Peyer's patch (tissue), 4 donors: ENCODE data around the gene L3MBTL4.

Experiments
- CTCF ChIP-seq, 6 experiments: fragments of 450-650 bp in 4 of 6; fragments of 200-600 bp in 2 of 6; sonication (generic) in 1 of 6; IDR thresholded peaks; one replicate each; pipeline ENCODE4 v1.5.1; 2017 to 2019; ENCODE audit warnings: antibody characterized with exemption in 6 of 6, mild to moderate bottlenecking in 3 of 6, moderate library complexity in 1 of 6
- POLR2A ChIP-seq, 2 donors: fragments of 450-650 bp; IDR thresholded peaks; one replicate each; pipeline ENCODE4 v1.5.1; 2017; ENCODE audit warnings: antibody characterized with exemption in 2 of 2, mild to moderate bottlenecking in 2 of 2, moderate library complexity in 2 of 2

- TF ChIP-seq POLR2A (IDR thresholded peaks at IDR 0.05) (no peak), CTCF (IDR thresholded peaks at IDR 0.05) (no peak)
Observed at GRCh38 chr18:6058941-6059340, 355.8 kb downstream of the L3MBTL4 start.
